Measurements from ENCODE around the gene OSM.
"Not testable (repeated sequence)": the region's sequence is repeated elsewhere in the genome, so short reads cannot be mapped to it uniquely, and the experiment has no call there.

Gene OSM

DNA sequence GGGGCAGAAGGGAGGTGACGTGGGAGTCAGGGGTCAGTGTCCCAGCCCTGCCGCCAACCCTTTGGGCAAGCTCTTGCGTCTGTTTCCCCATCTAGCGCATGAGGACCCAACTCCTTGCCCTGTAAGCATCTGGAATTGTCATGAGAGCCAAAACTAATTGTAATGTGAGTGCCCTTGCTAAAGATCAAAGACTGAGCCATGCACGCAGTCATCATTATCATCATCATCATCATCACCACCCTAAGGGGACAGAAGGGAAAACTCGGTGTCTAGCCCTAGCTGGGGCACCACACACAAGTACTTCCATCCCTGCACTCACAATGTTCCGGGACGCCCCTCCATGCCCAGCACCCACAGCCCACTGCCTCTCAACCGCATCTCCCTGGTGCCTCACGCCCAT lies 22.6 kb downstream of the OSM start:
- no peak for DNase-seq (ENCODE audit: low read depth)

DNA sequence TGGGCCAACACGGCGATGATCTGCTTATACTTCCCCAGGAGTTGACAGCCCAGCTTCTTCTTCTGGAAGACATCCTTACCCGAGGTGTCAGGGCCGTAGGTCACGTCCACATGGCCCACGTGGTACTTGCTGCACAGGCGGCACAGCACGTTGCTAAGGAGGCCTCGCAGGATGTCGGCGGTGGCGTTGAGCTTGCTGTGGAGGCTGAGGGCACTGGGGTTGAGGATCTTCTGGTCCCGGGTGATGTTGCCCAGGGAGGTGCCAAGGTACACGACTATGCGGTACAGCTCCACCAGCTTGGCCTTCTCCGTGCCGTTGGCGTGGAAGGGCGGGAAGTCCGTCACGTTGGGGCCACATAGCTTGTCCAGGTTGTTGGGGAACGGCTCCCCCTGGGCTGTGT lies 23.0 kb downstream of the OSM start:
- no peak for DNase-seq (ENCODE audit: low read depth)

DNA sequence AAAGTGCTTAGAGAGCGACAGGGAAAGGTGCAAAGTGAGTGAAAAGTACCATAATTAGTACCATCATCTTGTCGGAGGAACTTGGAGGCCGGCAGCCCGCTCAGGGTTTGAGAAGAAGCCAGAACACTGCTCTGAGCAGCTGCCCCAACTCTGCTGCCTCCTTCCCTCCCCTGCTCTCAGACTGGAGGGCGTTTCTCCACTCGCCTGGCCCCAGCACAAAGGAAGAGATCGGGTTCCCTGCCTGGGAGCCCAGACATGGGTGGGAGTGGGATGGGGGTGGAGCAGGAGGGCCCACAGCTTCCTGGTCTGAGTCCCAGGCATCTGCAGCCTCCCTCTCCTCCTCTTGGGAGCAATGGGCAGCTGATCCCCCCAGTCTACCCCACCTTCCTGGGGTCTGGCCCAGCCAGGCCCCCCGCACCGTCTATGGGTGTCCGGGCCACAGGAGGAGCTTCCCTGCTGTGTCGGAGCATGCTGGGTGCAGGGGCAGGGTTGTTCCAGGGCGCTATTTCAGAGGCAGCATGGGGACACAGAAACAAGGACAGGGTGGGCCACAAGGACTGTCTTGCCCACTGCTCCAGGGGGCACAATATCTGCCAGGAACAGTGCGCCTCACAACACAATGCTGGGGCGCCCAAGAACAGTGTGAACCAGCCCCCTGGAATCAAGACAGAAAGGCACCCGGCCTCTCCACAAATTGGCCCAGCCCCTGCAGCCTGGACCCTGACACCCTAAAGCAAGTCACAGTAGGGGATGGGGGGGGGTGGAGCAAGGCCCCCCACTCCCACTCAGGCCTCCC lies 24.9 kb downstream of the OSM start:
- DNase-seq (ENCODE audit: low read depth), result no peak

DNA sequence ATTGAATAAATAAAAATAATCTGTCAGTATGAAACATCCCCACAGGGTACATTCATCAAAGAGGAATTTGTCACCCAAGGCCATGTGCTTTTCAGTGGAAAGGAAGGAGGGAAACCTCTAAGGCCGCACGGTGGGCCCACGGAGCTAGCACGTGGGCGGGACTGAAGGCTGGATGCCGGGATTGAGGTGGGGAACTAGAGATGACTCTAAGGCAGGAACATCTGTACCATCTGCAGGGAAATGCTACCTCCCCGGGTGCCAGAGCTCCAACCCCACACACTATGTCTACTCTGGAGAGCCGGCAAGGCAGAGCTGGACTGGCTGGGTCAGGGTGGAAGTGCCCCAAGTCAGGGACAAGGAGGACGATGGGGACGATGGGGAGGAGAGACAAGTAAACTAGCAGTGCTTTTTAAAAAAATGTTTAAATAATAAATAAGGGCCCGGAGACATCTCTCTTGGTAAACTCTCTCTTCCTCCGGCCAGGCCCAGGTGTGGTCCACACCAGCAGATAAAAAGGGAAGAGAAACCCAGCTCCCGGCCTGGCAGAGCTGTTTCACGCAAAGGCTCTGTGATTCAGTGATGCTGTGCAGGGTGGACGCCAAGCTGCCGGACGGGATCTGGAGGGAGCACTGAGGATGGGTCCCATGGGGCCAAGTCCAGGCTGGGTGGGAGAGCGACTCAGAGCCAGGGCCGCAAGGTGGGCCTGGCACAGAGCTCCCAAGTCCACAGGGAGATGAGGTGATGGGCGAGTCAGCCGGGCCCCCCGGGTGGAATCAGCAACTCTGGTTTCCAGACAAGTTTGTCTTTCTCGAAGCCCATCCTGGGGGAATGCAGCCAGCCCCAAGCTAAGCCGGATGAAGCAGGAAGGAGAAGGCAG lies 25.9 kb downstream of the OSM start:
- no peak for DNase-seq (ENCODE audit: low read depth)

DNA sequence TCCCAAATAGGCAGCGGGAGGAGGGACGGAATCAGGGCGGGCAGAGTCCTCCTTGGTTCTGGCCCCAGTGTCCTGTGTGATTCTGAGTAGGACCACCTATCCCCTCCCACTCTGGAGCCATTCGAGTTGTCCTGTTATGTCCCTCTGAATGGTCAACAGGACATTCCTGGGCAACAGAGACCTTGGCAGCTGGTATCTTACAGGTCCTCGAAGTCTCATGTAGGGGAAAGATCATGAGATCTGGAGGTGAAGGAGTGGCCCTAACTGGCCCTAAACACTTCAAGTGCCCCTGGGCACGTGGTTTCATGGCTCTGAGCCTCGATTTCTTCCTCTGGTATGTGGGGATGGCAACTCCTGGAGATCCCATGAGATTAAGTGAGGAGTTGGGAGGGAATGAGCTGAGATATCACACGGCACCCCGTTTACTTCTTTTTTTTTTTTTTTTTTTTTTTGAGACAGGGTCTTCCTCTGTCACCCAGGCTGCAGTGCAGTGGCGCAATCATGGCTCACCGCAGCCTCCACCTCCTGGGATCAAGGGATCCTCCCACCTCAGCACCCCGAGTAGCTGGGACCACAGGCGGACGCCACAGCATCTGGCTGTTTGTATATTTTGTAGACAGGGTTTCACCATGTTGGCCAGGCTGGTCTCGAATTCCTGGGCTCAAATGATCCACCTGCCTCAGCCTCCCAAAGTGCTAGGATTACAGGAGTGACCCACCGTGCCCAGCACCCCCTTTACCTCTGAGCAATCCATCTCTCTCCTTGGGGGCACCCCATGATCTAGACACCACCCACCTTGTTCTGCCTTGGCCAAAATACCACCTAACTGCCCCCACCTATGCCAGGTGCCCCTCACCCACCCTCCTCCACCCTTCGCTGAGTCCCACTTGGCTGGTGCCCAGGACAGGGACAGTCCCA lies 26.9 kb downstream of the OSM start:
- no peak for DNase-seq (ENCODE audit: low read depth)

DNA sequence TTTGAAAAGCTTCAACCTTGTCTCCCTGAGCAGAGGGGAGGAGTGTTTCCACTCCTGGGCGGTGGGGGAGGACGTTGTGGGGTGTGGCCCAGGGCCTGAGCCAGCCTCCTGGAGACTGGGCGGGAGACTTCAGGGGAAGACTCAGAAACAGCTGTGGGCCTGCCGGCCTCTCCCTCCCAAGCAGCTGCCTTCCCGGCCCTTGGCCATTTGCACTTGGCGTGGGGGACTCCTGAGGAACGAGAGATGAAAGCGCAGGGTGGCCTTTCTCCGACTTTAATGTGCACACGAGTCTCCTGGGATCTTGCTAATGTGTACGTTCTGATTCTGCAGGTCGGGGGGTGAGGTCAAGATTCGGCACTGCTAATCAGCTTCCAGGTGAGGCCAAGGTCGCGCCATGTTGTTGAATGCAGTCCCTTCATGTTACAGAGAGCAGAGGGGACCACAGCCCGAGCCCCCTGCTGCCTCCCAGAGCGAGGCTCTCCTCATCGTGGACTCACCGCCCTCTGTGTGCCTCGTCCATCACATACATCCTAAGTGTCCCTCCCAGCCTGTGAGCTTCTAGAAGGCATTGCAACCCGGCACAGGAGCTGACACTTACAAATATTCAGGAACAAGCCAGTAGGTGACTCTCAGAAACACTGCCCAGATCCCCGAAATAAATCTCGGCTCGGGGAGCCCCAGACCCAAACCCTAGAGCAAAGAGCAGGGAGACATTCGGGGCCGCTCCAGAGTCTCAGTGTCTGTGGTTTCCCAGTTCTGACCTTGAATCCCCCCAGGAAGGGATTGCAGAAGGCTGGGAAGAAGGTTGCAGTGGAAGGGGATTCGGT lies 27.8 kb downstream of the OSM start:
- DNase-seq (ENCODE audit: low read depth), result no peak

DNA sequence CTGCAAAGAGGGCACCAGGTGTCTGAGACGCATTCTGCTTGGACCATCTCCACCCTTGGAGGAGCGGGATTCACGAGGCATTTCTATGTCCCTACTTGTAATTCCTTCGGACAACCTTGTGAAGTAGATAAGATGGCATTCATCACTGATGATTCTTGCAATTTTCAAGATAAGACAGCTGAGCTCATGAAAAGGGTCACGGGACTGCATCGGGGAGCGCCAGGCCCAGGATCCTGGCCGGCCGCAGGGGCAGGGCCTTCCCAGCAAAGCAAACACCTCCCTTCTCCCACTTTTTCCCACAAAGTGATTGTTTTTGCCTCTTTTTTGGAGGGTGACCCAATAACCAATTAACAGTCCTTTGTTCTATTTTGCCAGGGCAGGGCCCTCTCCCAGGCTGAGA lies 28.5 kb downstream of the OSM start:
- DNase-seq (ENCODE audit: low read depth), result no peak

DNA sequence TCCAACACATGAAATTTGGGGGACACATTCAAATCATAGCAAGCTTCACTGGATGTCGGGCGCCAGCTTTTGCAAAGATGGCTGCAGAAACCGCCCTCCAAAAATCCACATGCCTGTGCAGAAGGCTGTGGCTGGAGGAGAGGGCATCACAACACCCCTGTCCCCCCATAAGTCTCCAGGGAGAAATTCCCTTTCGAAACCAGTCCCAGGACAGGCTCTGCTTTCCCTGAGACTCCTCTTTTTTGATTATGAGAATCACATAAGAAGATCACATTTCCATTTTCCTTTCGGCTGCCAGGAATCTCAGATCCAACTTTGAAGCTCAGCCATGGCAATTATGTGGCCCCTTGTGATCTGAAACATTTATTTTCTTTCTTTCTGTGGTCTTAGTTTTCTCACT lies 29.8 kb downstream of the OSM start:
- DNase-seq (ENCODE audit: low read depth), result no peak

DNA sequence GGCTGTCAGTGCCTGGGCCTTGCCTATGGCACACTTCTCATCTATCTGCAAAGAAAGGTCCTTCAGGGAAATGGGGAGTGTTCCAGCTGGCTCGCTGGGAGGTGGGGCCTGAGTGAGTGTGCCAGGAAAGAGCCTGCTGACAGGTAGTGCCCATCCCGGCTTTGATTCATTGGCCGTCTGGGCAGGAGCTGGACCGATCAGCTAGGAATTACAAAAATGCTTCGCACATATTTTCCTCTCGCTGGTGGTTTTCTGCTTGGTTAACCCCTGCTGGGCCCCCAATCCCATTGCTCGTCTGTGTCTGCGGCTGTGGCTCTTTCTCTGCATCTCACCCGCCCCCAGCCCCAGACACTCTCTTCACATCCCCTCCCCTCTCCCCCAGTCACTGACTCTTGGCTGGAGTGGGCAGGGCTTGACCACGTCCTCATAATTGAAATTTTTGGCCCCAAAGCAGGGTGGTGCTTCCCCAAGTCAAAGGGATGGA lies 30.9 kb downstream of the OSM start:
- DNase-seq (ENCODE audit: low read depth), result peak; percentile 46

DNA sequence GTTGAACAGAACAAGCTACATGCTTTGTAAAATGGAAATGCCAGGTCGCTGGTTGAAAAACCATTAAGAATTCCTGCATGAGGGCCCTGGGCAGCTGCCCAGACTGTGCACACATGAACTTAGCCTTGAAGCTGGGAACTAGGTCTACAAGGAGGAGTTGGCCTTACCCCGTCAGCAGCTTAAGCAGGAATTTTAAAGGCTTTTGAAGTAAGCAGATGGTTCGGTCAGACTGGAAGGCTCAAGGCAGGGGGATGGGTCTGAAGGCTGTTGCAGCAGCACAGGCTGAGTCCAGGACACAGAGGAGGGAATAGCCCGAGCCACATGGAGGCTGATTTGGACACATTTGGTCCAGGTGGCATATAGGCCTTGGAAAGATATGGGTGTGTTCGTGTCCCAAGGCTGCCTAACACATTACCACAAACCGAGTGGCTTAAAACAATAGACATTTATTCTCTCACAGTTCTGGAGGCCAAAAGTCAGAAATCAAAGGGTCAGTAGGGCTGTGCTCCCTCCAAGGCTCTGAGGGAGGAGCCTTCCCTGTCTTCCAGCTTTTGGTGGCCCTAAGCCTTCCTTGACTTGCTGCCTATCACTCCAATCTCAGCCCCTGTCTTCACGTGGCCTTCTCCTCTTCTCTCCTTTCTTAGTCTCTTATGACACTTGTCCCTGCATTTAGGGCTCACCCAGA lies 31.7 kb downstream of the OSM start:
- no peak for DNase-seq (ENCODE audit: low read depth)

DNA sequence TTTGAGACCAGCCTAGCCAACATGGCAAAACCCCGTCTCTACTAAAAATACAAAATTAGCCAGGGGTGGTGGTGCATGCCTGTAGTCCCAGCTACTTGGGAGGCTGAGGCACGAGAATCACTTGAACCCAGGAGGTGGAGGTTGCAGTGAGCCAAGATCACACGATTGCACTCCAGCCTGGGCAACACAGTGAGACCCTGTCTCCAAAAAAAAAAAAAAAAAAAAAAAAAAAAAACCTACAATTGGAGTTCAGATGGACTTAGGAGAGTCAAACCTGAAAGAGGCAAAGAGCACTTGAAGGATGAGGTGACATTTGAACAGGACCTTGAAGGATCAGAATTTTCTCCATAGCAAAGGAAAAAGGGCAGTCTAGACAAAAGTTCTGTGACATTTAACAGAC lies 32.3 kb downstream of the OSM start:
- DNase-seq (ENCODE audit: low read depth), result not testable (repeated sequence)

DNA sequence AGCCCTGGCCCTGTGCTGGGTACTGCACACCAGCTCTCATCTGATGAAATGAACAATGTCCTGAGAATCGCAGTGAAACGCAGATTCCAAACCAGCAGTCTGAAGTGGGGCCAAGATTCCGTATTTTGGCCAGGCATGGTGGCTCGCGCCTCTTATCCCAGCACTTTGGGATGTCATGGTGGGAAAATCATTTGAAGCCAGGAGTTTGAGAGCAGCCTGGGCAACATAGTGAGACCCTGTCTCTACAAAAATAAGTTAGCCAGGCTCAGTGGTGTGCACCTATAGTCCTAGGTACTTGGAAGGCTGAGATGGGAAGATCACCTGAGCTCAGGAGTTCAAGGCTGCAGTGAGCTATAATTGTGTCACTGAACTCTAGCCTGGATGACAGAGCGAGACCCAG lies 33.1 kb downstream of the OSM start:
- DNase-seq (ENCODE audit: low read depth), result no peak

DNA sequence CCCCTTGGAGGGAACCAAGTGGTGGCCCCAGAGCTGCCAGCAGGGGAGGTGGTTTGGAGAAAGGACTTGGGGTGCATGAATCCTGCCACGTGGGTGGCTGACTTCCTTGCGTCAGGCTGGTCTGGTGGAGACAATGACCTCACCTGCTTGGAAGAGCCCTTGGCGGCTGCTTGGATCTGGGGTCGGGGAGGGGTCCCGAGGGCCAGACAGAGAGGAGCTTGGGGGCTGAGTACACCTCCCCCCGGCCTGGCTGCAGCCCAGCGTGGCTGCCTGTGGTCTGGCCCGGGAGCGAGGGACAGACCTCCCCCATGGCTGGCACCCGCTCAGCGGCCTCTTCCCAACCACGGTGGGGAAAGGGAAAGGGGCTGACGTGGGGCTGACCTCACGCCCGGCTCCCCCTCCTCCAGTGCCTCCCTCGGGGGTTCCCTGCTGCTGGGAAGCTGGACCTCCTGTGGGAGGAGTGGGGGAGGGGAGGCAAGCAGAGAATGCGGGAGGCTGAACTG lies 33.9 kb downstream of the OSM start:
- DNase-seq (ENCODE audit: low read depth), result no peak

DNA sequence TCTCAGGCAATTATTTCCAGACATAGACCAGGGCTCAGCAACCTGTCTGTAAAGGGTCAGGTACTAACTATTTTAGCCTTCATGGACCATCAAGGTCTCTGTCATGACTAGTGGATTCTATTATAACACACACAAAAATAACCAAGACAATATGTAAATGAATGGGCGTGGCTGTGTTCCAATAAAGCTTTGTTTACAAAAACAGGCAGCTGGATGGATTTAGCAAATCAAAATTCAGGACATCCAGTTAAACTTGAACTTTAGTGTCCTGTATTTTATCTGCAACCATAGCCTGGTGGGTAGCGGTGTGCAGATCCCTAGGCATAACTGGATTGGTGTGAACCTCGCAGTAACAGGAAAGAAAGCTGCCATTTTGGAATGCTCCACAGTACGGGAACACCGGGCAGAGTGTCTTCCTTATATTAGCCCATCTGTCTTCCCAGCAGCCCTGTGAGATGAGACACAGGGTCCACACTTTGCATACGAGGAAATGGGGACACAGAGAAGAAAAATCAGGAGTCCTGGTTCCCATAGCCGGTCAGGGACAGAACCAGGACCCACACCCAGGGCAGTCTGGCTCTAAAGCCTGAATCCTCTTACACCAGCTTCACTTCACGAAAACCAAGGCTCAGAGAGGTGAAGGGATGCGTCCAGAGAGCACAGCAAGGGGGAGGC lies 35.7 kb downstream of the OSM start:
- DNase-seq (ENCODE audit: low read depth), result no peak

DNA sequence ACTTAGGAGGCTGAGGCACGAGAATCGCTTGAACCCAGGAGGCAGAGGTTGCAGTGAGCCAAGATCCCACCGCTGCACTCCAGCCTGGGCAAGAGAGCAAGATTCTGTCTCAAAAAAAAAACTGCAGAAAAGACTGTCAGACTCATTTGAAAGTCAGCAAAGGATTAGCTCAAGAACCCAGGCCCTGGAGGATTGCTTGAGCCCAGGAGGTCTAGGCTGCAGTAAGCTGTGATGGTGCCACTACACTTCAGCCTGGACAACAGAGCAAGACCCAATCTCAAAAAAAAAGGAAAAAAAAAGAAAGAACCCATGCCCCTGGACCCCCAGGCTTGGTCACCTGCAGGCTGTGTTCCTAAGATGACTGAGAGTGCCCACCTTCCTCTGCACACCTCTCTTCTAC lies 36.3 kb downstream of the OSM start:
- DNase-seq (ENCODE audit: low read depth), result no peak

DNA sequence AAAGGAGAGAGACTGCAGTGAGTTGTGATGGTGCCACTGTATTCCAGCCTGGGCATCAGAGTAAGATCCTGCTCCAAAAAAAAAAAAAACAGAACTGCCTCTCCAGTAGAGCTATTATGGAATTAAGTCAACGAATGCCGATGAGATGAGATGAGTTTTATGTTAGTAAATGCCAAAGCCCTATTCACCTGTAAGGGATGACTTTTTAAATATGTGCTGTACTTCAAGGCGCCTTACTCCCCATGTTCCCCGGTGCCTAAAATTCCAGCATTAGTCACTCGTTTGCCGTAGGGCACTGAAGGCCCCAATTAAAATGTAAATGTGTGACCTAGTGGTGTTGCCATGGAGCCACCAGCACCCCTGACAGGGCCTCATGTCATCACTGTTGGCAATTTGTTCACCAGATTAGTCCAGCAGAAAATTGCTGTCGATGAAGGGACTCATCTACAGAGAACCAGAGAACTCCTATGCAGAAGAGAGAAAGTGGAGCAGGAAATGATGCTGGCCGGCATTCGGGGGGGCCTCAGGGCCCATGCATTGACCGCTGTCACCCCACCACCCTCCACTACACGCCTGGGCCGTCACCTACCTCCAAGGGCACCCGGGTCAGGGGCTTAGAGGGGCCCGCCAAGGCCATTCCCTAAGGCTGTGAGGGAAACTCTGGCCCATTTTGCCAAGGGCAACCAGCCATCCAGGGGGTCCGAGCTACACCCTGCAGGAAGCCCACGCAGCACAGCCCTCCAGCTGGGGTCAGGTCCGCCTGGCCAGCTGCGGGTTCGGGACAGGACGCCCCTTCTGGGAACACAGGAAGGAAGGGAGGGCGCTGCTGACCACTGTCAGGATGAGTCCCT lies 37.9 kb downstream of the OSM start:
- no peak for DNase-seq (ENCODE audit: low read depth)

DNA sequence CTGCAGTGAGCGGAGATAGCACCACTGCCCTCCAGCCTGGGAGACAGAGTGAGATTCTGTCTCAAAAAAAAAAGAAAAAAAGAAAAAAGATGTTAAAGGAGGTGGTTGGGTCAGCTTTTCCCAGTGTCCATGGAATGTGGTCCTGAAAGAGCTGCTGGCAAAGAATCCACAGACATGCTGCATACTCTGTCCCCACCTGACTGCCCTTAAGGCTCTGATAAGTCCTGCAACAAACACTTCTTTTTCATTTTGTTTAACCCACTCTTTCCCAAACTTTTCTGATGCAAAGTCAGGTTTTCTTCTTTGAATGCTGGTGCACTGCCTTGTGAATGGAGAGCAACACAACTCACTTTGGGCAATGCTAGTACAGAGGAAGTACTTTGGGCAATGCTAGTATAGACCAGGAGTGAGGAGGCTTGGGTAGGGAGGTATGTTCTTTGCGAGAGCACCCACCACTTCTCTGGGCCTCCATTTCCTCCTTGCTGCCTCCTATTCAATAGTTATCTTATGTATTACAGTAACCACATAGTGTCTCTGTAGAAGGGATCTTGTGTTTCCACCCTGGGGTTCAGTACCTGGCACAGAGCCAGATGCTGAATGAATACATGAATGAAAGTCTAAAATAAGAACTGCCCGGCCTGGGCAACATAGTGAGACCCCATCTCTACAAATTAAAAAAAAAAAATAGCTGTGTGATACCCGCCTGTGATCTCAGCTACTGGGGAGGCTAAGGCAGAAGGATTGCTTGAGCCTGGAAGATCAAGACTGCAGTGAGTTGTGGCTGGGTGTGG lies 39.0 kb downstream of the OSM start:
- DNase-seq (ENCODE audit: low read depth), result no peak

DNA sequence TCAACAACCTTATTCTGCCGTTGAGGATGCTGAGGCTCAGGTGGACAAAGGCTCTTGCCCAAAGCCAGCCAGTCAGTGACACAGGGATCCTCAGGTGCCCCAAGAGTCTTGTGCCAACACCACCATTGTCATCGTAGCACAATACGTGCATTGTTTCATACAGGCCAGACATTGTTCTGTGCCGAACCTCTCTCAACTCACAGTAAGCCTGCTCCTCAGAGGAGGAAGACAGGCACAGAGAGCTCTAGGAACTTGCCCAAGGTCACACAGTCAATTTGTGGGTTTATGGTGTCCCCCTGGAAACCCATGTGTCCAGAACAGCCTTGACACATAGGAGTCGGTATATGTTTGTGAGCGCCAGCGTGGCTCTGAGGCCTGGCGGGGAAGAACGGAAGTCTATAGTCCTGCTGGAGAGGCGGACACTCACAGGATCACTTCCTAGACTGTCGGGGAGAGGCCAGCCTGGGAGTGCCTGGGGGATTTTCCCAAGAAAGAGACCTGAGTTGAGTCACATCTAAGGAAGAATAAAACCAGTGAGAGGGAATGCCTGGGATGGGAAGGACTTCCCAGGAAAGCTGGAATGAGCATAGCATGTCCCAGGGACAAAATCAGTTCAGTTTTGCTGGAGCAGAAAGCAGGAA lies 40.3 kb downstream of the OSM start:
- DNase-seq (ENCODE audit: low read depth), result no peak
